Brain microvascular endothelial cell (primary cell): Measurements from ENCODE around the gene SSNA1.

Source experiments
- DNase-seq: peaks from one replicate; pipeline ENCODE4 v3.0.0-alpha.2; 2020
- H3K27ac ChIP-seq: fragments of 250-450 bp; sonication (Bioruptor Pico); 2 replicates; pipeline ENCODE4 v1.5.1; 2020; ENCODE audit warnings: mild to moderate bottlenecking, moderate library complexity
- H3K27me3 ChIP-seq: fragments of 250-450 bp; sonication (Bioruptor Pico); replicated peaks from 2 replicates; pipeline ENCODE4 v1.5.1; 2020; ENCODE audit warnings: mild to moderate bottlenecking
- H3K36me3 ChIP-seq: fragments of 250-450 bp; sonication (Bioruptor Pico); replicated peaks from 2 replicates; pipeline ENCODE4 v1.5.1; 2020; ENCODE audit warnings: mild to moderate bottlenecking
- H3K4me3 ChIP-seq: 2 replicates; pipeline ENCODE4 v1.5.1; 2011; ENCODE audit warnings: low read depth, mild to moderate bottlenecking, control low read depth, low read length, moderate library complexity
- CTCF ChIP-seq: IDR thresholded peaks from 2 replicates; pipeline ENCODE4 v1.5.1; 2011; ENCODE audit warnings: low read depth, mild to moderate bottlenecking, moderate library complexity, low read length, control low read depth, inconsistent platforms; ENCODE audit errors: missing control alignments
- in situ Hi-C: cut with HindIII; loops from 2 replicates; pipeline ENCODE4 v1.10.0; 2017; ENCODE audit warnings: low sequenced_read_pairs, low pct_ligation_motif_present

SSNA1 gene

DNA sequence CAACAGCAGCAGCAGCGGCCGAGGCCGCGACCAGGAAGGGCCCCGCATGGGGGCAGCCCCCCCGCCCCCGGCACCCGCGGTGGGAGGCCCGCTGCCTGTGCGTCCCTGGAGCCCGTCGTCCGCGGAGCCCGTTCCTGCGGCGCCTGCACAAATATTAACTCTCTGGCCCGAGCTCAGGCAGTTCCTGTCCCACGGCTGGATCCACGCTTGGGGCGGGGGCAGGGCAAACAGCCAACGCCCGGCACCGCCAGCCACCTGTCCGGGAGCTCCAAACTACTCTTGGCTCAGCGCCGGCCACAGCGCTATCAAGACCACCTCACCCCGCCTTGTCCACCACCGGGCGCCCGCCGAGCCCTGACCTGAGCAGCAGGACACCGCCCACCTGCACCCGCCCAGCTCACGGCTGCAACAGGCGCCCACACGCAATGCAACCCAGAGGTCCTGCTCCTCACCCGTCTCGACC is 18.5 kb upstream of the SSNA1 start, which contains the start of gene LRRC26:
Gene LRRC26 (minus strand): TSS at position 156 of the 463 bp plus-strand sequence. CDS start 108 bp downstream, at position 48.
- Histone ChIP-seq H3K36me3 (no peaks in the 10 kb centered on the region), H3K27me3 (peaks cover 68% of the 10 kb centered on the region), H3K27ac (no peak within 1 kb of the TSS), H3K4me3 (no peak within 1 kb of the TSS)
- DNase-seq: no peak
- in situ Hi-C loops: no loop called here
- TF ChIP-seq CTCF: no peak

DNA sequence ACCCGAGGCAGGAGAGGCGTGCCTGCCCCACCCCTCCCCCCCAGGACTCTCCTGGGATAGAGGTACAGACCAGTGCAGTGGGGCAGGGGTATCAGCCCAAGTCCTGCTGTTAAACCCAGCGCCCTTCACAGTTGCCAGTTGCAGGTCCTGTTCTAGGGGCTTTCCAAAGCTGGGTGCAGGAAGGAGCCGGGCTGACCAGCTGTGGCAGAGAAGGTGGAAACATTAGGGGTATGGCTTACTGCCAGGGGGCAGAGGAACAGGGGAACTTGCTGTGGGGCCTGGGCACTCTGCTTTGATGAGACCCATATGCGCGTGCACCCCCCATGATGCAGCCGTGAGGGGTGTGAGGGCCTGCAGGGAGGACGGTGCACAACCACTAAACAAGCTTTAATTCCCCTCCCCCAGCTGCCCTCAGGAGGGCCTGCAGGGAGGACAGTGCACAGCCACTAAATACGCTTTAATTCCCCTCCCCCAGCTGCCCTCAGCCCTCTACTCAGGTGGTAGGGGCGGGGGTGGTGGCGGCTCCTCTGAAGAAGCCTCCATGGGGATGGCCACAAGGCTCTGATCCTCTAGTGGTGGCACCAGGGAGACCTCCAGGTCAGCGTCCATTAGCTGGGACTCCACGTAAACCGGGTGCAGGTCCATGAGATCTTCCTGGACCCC is 17.9 kb upstream of the SSNA1 start:
- H3K4me3 ChIP-seq: no peak overlapping the region
- no peak for DNase-seq
- H3K27me3 ChIP-seq: peaks cover 61% of the 10 kb centered on the region
- in situ Hi-C loops: no loop called here
- H3K27ac ChIP-seq: no peak overlapping the region
- no peak for TF ChIP-seq CTCF
- H3K36me3 ChIP-seq: no peaks in the 10 kb centered on the region

- in situ Hi-C loops: no loop called here
- no peaks in the 10 kb centered on the region for H3K36me3 ChIP-seq
- TF ChIP-seq CTCF: no peak
- H3K27ac ChIP-seq: no peak overlapping the region
- peaks cover 54% of the 10 kb centered on the region for H3K27me3 ChIP-seq
- no peak overlapping the region for H3K4me3 ChIP-seq
- DNase-seq: no peak
These were observed 17.2 kb upstream of the SSNA1 start for GRCh38 chr9:137171149-137171900.

DNA sequence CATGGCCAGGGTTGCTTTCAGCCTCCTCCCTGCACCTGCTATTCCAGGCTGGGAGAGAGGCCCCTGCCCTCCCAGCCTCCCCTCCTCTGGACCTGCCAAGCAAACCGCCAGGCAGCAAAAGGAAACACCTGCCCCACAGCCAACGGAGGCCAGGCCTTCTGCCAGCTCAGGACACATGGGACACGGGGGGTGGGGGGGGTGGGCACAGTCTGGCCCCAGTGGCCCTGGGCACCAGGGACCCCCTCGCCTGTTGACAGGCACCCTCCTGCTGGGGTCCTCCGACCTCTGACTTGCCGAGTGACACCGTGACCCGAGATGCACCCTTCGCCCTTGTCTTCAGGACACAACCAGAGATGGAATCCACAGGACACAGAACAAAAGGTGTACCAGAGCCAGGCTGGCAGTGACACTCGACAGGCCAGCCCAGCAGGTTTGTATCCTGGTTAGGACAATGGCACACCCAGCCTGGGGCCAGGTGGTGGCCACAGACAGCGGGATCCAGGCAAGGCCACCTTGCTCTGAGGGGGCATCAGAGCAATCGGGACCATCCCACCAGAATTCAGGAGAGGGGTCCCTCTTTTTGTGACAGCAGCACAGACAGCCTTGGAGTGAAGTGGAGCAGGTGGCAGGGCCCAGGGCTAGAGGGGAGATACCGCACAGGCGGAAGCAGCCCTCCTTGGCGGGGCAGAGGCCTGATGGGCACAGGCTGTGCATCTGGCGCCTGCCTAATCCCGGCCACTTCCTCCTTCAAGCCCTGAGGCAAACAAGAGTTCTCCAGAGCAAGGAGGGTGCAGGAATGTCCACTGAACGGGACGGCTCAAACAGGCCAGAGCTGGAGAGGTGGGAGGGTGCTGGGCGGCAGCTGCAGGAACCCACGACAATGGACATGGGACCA is 15.3 kb upstream of the SSNA1 start:
- peaks cover 7% of the 10 kb centered on the region for H3K36me3 ChIP-seq
- peaks cover 38% of the 10 kb centered on the region for H3K27me3 ChIP-seq
- H3K4me3 ChIP-seq: no peak overlapping the region
- in situ Hi-C loops: no loop called here
- TF ChIP-seq CTCF: no peak
- H3K27ac ChIP-seq: no peak overlapping the region
- no peak for DNase-seq

GRCh38 chr9:137173796-137174664 is 14.4 kb upstream of the SSNA1 start:
- in situ Hi-C loops: no loop called here
- DNase-seq: no peak
- Histone ChIP-seq H3K4me3 (no peak overlapping the region), H3K27me3 (peaks cover 31% of the 10 kb centered on the region), H3K36me3 (peaks cover 13% of the 10 kb centered on the region), H3K27ac (no peak overlapping the region)
- TF ChIP-seq CTCF: no peak
